GM18870 (cell line): ENCODE measurements around the gene SLC38A7.
"Not testable (repeated sequence)": the region's sequence is repeated elsewhere in the genome, so short reads cannot be mapped to it uniquely, and the experiment has no call there.

Experiments
- ATAC-seq: cut with Tn5 transposase; IDR thresholded peaks from one replicate; pipeline ENCODE4 v1.9.1; 2021; ENCODE audit warnings: moderate library complexity; ENCODE audit not compliant: unreplicated experiment

SLC38A7 gene

GRCh38 chr16:58637021-58637420, 47.5 kb downstream of the SLC38A7 start:
- ATAC-seq = not testable (repeated sequence)

GRCh38 chr16:58636466-58636865, 48.1 kb downstream of the SLC38A7 start:
- no peak for ATAC-seq

GRCh38 chr16:58635502-58635901, 49.1 kb downstream of the SLC38A7 start:
- no peak for ATAC-seq

- ATAC-seq = no peak
These were observed 50.2 kb downstream of the SLC38A7 start for GRCh38 chr16:58634265-58634802.

- peak; percentile 89 for ATAC-seq
These were observed 54.6 kb downstream of the SLC38A7 start, which contains the start of gene CNOT1 for GRCh38 chr16:58629733-58630640. TSS of gene CNOT1 (minus strand) at chr16:58629826. CDS start at chr16:58599337, 30,489 bp downstream.

DNA sequence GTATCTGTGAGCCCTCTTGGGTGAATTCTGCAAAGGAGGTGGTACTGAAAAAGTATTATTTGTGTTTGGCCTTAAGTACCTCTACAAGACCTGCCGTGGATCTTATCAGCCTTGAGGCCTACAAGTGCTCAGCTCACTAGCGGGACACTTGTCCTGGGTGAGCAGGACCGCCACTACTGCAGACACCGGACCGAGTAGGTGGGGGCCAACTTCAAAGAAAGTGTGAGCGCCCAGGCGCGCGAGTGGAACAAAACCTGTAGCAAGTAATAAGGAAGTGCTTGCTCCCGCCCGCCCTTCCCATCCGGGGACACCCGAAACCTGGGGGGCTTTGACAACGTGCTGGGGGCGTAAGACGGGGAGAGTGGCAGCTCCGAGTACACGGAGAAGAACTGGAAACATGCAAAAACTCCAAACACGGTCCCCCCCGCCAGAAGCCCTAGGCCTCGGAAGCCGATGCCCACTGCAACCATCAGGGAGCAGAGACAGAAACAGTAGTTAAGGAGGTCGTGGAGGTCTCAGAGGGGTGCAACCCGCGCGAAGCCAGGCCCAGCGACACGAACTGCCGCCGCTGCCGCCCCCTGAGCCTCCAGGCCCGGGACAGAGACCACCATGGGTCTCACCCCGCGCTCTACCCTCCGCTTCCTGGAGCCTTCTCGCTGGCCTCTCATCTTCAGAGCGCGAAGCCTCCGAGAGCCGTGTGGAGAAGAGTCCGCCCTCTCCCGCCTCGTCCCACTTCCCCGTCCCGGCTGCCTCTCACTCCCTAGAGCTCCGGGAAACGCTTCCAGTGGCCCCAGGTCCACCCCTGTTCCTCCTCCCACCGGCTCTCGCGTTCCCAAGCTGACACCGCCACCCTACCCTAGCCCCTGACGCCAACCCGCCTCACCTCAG, 55.5 kb downstream of the SLC38A7 start:
- ATAC-seq = peak; percentile 1

- no peak for ATAC-seq
These were observed 60.4 kb downstream of the SLC38A7 start for GRCh38 chr16:58624209-58624608.

DNA sequence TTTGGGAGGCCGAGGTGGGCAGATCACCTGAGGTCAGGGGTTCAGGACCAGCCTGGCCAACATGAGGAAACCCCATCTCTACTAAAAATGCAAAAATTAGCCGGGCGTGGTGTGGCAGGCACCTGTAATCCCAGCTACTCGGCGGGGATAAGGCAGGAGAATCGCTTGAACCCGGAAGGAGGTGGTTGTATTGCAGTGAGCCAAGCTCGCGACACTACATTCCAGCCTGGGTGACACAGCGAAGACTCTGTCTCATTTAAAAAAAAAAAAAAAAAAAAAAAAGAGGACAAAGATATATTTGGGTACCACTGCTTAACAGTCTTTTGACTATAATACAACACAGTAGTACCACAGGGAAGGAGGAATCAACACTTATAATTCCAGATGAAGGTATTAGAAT, 64.2 kb downstream of the SLC38A7 start:
- ATAC-seq = no peak

DNA sequence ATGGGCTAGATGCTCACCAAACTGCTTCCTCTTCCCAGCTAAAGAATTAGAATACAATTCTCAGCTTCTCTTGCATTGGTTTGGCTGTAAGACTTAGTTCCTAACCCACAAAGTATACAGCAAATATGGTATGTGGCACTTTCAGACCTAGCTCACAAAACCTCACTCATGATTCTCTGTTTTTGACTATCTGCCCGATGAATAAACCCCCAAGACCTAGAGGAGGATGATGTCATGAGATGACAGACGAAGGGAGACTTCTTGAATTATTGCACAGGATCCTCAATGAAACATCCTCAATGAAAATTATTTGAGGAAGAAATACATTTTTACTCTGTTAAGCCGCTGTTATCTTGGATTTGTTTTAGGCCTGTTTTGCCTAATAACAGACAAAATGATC, 69.3 kb downstream of the SLC38A7 start:
- ATAC-seq = no peak
